HG02981 (cell line): ENCODE data around the gene PRKCD.
"Not testable (repeated sequence)": the region's sequence is repeated elsewhere in the genome, so short reads cannot be mapped to it uniquely, and the experiment has no call there.

Source experiments
- ATAC-seq: cut with Tn5 transposase; IDR thresholded peaks from one replicate; pipeline ENCODE4 v1.9.1; 2021; ENCODE audit warnings: mild to moderate bottlenecking, moderate library complexity; ENCODE audit not compliant: unreplicated experiment

Gene PRKCD

DNA sequence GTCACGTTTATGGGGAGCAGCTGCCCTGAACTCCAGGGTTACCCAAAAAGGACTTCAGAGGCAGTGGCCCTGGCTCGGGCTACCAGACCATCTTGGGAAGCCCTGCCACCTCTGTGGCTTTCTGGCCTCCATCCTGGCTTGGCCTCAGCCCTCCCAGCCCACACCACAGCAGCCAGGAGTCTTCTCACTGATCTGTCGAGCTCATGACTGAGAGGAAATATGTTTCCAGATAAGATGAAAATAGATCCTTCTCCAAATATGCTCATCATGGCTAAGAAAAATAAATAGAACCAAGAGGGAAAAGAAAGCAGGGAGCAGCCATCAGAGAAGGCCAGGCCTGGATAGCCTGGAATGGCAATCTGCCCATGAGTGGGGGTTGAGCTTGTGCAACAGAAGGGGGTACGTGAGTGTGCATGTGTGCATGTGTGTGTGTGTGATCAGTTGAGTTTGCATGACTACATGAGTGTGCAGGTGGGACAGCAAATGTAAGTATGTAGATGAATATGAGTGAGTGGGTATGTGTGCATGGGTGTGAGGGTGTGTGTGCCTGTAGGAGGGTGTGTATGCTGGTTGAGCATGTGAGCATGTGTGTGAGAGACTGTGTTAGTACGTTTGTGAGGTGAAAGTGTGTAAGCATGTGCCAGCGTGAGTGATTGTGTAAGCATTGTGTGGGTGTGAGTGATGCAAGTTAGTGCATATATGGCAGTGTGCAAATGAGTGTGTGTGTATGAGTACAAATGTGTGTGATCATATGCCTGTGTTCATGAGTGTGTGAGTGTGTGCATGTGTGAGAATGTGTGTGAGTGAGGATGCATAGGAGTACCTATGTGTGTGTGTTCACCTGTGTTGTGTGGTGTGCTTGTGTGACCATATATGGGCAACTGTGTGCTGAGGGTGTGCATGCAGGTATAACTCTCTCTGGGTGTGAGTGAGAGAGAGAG is 20.8 kb upstream of the PRKCD start:
- no peak for ATAC-seq

DNA sequence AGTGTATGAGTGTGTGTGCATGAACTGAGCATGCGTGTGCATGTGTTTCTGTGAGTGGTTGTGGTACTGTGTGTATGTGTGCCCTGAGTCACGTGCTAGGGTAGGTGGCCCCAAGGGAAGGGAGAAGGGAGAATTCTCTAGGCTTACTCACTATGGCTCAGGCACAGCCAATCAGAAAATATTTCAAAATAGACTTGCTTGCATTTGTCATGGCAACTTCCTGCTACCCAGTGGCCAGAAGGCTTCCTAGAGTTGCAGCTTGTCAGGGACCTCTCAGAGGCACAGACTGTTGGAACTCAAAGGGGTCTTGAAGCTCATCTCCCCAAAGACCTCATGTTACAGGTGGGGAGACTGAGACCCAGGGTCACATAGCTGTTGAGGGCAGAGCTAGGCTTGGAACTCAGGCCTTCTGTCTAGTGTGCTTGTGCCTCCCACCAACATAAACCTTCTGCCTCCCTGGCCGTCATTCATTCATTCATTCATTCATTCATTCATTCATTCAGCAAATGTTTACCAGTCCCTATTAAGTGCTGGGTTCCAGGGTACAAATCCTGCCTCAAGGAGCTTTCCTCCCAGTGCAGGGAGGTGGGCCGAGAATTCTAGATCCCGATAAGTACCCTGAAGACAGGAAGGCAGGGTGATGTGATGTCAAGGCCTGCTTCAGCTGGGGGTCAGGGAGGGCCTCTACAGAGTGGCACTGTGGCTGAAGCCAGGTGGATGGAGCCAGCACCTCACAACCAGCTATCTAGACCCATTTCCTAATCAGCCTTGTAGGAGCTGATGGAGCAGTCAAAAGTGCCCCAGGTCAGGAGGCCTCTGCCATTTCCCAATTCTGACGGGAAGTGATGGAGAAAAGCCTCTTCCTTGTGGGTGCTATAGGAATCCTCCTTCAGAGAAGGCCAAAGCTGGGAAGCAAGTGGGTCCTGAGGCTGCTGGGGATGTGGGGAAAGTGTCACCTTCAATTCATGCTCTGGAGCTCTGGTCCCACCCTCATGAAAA is 19.9 kb upstream of the PRKCD start:
- ATAC-seq = no peak

DNA sequence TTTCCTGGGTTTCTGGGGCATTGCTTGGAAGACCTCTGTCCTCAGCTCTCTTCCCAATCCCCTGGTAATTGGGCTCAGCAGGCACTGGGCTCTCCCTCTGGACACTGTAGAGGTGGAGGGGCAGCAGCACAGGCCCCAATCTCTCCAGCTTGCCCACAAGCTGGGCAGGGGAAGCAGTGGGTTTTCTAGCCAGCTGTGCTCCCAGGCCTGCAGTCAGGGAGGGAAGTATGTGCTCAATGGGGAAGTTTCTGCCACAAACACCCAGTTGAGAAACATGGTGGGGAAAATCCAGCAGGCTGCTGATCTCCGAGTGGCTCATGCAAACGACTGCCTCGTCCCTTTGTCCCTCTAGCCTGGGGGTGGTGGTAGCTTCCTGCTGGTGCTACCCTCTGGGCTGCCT is 18.0 kb upstream of the PRKCD start:
- ATAC-seq = no peak

DNA sequence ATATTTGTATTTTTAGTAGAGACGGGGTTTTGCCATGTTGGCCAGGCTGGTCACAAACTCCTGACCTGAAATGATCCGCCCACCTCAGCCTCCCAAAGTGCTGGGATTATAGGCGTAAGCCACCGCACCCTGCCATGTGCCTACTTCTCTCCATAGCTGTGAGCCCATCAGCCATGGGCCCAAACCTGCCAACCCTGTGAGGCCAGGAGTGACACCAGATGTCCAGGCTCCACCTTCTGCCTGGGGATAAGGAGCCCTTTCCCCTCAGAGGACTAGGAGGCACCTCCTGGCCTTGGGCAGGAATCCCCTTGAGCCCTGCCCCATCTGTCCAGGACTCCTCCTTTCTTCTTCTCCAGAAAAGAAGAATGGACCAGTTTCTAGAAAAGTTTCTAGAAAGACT is 16.6 kb upstream of the PRKCD start:
- ATAC-seq = no peak

DNA sequence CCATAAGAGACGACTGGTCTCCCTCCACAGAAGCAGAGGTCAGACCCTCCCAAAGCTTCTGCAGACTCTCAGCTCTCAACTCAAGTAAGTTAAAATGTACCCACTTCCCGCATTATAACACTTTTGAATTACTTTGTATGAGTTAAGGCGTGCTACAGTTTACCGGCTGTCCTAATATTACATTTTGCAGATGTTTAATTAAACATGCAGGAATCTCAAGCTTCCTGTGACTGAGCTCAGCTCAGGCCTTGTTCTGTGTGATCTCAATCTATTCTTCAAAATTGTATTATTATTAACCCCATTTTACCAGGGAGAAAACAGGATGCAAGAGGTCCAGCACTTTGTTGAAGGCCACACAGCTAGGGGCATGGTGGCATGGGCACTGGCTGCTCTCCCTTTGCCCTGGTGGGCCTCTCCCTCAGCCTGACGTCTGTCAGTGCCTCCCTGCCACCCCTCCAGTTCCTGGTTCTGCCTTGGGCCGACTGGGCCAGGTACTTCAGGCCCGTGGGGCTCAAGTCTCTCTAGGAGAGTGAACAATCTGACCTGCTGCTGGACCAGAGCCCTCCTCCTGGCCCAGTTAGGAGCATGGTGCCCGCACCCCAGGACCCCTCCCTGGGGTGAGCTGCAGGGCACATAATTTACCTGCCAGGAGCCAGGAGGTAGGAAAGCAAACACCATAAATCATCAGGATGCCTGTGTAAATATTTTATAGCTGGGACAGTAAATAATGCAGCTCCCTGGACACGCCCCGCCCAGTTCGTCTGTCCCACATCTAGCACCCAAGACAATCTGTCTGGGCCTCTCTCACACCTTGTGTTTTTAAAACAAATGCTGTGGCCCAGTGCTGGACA is 15.9 kb upstream of the PRKCD start:
- ATAC-seq = no peak

DNA sequence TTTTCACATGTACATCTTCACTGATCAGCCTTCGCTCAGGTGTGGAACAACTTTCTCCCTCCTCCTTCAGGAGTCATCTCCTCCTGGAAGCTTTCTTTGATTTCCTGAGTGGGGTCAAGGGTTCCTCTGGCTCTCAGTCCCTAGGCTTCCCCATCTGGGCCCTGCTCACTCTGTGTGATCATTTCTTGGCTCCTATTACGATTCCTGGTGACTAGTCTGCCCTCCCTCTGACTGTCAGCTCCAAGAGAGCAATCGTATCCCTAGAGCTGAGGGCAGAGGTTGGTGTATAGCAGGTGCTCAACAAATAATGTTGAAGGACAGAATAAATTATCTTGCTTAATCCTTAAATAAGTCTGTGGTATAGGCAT is 15.3 kb upstream of the PRKCD start:
- no peak for ATAC-seq

DNA sequence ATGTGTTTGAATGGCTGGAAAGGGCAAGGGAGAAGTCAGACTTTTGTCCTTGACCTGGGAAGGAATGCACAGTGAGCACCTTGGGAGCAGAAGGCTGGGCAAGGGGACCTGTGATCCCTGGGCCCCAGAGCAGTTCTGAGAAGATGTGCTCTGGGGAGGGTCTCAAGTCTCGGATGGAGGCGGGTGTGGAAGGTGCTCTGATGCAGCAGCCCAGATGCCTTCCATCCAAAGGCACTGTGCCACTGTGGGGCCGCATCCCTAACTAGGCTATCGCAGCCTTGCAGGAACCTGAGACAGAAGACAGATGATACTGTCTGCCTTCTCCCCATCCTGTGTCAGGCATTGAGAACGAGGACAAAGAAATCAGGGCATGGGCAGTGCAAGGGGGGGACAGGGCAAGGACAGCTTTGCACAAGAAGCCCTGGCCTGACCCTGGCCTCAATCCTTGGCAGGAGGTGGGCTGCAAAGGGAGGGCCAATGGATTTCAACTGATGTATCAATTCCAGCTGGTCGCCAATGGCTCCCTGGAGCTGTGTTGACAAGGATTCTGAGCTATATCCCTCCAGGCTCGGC is 14.6 kb upstream of the PRKCD start:
- ATAC-seq = no peak

DNA sequence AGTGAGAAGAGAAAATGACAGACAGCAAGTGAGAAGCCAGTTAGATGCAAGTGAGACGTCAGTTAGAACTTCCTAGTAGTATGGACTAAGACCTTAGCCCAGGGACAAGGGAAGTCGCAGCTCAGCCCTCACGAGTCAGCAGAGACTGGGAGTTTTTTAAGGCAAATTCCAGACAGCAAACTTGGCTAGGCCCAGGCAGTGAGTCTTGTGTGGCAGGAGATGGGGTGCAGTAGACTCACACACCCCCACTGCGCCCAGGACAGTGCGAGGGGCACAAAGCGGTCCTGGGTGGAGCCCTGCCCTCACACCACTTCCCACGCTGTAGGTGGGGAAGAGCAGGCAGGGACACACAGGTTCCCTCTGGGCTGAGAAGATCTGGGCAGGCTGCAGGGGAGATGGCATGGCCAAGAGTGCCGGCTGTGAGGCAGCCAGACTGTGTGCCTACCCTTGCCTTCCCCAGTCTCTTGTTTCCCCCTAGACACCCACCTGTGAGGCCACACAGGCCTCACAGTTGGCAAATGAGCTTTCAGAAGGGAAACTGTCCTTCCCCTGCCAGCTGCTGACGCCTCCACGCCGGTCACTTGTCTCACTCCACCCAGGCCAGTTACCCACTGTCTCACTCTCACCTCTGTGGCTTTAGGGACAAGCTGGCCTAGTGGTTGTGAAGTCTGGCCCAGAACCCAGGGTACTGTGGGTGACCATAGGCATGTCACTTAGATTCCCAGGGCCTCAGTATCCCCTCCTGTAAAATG is 13.7 kb upstream of the PRKCD start:
- ATAC-seq = no peak

DNA sequence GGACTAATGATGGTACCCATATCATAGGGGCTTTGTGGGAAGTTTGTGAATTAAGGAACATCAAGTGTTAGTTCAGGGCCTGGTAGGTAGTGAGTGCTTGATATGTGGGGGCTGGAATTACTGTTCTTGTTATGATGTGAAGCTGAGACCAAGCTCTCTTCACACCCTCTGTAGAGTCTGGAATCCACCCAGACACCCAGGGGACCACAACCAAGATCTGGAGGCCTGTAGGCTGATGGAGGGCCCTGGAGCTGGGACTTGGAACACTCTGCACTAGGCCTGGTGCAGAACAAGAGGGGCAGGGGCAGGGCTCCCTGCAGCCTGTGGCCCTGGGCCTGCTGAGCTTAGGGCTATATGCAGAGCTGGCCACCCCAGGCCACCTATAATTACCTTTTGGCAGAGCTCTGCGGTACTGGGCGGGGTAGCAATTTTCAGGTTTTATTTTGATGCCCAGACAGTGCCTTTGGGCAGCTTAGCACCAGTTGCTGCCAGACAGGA is 13.1 kb upstream of the PRKCD start:
- ATAC-seq = no peak

DNA sequence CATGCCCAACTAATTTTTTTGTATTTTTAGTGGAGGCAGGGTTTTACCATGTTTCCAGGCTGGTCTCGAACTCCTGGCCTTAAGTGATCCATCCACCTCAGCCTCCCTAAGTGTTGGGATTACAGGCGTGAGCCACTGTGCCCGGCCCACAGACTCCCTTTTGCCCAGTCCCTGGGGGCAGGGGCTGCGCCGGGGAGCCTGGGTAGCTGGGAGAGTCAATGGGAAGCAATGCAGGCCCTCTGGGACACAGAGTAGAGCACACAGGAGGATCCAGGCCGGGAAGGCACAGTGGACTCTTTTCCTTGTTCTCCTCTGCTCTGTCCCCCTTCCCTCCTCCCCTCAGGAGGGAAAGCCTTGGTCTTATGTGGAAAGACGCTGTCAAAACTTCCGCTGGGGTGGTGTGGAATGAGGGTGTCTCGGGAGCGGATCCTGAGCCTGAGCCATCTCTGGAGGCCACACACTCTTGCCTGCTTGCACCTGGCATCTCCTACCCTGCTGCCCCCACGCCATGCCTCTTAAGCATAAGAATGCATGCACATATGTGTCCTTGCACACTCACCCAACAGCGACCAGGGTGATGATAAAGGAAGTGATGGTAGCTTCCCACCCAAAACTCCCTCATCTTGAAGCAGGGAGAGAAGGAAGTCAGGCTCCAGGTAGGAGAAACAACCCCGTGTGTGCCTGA is 11.9 kb upstream of the PRKCD start:
- ATAC-seq = no peak

DNA sequence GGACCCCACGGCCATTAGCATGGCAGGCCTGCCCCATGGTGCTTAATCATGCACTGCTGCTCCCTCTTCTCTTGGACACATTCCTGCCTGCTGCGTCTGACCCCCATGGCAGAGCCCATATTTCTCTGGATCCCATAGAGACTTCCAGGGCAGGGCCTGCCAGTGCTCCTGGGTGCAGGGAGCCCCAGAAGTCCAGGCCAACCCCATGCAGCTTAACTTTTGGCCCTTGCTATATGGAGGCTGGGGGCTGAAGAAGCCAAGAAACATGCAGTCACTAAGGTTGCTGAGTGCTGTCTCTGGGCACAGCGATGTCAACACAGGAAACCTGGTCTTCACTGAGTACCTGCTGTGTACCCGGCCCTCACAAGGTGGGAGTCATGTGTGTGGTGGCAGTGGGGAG is 11.3 kb upstream of the PRKCD start:
- ATAC-seq = no peak

DNA sequence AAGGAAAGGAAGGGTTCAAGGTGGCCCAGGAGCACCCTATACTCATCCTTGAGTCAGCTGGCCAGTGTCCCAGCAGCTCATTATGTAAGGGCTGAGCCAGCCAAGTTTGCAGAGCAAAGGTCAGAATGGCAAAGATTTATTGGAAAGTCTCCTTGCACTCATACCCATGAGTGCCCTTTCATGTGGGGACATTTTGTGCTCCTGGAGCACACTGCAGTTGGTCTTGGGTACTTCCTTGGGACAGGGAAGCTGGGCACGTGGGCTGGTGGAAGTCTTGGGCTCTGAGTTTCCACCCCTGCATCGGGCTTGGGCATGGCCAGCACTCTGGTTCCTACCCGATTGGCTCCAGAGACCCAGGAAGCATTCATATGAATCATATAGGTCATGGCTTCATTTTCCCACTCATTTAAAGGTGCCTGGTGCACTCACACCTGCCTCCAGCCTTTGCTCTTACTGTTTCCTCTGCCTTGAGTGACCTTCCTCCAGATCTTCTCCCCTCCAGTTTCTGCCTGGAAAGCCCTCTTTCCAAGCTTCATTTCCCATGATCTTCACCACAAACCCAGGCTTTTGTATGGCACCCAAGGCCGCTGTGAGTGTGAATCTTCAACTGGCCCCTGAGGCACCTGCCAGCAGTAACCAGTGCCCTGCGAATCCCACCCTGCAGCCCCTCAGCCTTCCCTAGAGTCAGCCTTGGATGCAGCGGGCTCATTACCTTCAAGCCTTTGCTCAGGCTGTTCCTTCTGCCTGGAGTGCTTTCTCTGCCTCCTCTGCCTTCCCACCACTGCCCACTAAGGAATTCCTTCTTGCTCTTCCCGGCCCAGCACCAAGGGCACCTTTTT is 10.5 kb upstream of the PRKCD start:
- ATAC-seq = no peak

DNA sequence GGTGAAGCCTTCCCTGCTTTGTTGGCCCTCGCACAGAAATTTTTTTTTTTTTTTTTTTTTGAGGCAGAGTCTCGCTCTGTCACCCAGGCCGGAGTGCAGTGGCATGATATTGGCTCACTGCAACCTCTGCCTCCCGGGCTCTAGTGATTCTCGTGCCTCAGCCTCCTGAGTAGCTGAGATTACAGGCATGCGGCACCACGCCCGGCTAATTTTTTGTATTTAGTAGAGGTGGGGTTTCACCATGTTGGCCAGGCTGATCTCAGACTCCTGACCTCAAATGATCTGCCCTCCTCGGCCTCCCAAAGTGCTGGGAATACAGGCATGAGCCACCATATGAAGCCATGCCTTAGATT is 9.9 kb upstream of the PRKCD start:
- not testable (repeated sequence) for ATAC-seq

DNA sequence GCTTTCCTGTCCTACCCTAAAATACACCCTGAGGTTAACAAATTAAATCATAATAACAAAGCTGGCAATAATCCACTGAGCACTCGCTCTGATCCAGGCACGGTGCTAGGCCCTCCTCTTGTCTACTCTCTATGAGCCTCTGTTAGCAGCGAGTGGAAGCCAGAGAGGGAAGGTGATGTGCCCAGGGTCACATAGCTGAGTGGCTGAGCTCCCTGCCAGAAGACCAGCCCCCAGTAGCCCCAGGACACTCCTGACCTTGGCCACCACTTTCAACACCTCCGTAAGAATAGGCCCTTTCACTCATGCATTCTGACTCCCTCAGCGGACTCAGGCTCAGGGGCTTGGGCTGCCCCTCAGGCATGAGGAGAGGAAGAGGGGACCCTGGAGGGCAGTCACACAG is 9.5 kb upstream of the PRKCD start:
- no peak for ATAC-seq

DNA sequence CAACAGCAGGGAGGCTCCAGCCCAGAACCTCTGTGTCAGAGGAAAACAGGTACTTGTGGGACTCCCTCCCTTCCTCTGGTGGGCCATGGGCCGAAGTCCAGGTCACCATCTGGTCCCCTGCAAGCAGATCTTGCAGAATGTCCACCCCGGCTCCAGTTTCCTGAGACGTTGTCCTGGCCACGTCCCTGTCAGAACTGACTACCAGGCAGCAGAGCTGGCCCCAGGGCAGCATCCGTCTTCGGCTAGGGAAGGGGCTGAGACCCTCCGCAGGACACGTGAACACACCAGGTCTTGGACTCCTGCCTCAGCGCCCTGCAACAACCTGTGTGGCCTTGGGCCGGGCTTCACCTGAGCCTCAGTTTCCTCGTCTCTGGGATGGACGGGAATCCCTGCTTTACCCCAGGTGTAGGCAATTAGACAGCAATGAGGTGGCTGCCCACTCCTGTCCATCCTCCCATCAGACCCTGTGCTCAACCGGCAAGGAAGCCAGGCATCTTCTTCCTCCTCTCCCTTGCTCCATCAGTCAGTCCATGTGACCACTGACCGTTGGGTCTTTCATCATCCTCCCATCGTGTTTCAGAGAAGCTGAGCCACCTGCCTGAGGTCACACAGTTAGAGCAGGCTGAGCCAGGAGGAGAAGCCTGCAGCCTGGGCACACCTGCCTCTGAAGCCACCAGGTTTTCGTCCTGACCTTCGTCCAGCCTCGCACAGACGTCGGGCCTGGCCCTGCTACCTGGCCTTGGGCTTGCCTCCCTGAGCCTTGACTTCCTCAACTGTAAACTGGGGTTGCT is 8.9 kb upstream of the PRKCD start:
- no peak for ATAC-seq

DNA sequence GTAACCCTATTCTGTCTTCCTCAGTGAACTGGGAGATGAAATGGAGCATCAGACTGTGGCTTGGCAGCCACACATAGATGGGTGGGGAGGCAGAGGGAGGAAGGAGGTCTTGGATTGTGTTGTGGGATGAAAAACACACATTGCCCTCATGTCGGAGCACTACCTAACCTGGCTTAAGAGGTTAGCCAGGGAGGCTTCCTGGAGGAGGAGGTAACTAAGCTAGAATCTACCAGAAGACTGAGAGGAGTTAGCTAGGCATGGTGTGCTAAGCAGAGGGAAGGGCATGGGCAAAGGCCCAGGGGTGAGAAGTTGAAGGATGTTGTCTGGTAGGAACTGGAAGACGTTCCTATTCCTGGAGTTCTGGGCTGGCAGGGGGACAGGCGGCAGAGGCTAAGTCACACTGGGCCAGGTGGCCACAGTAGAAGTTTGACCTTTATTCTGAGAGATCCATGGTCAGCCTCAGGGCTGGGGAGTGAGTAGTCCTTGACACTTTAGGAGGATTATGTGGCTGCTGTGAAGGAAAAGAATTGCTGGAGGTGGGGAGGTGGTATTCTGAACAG is 7.7 kb upstream of the PRKCD start:
- ATAC-seq = no peak

DNA sequence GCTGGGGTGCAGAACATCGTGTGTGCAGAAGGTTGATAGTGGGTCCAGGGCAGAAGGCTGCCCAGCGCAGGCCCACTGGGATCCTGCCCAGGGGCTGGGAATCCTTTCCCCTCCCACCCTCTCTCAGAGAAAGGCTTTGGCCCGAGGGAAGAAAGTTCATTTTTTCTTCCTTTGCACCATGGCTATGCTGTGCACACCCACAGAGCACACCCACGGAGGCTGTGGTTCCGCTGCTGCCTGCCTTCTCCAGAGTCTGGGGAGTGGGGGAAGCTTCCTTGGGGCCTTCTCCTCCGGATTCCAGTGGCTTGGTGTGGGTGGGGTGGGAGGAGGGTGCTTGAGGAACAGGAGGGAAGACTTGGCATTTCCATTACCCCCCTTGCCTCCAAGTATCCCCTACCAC is 7.0 kb upstream of the PRKCD start:
- no peak for ATAC-seq
